WTC11 (cell line): ENCODE measurements around the gene TXNL4A. TPM values are rescaled to one million over a fixed set of nuclear protein-coding genes. Genes with fewer than 3 reads are reported as not detected.
A peak's percentile ranks its signal among the peaks of the same experiment; 100 is the strongest.

Source experiments
- ATAC-seq: fragments of 200-7000 bp; cut with Tn5 transposase; 2 replicates; pipeline ENCODE4 v1.10.0; 2021; ENCODE audit warnings: mild to moderate bottlenecking, moderate library complexity
- CTCF ChIA-PET: fragments of 300-600 bp; sonication (Branson Sonifier 250); formaldehyde crosslinking; loops from one replicate; lab custom pipeline; 2021; ENCODE audit warnings: antibody characterized with exemption; lab: Charles Lee
- POLR2A ChIA-PET: fragments of 350-600 bp; sonication (Branson Sonifier 250); formaldehyde crosslinking; loops from one replicate; lab custom pipeline; 2021; ENCODE audit warnings: antibody characterized with exemption; lab: Charles Lee
- DNase-seq: peaks from one replicate; pipeline ENCODE4 v3.0.0; 2021; ENCODE audit warnings: low spot score
- H3K27ac Mint-ChIP-seq: 2 replicates; pipeline ENCODE4 v1.8.0; 2021; ENCODE audit warnings: mixed read lengths
- H3K27me3 Mint-ChIP-seq: 2 replicates; pipeline ENCODE4 v1.8.0; 2021; ENCODE audit warnings: low read depth, mild to moderate bottlenecking, moderate library complexity, mixed read lengths
- H3K36me3 Mint-ChIP-seq: 2 replicates; pipeline ENCODE4 v1.8.0; 2021; ENCODE audit warnings: mixed read lengths
- H3K4me1 Mint-ChIP-seq: 2 replicates; pipeline ENCODE4 v1.8.0; 2022; ENCODE audit warnings: mixed read lengths
- H3K4me3 Mint-ChIP-seq: 2 replicates; pipeline ENCODE4 v1.8.0; 2021; ENCODE audit warnings: mild to moderate bottlenecking, moderate library complexity, mixed read lengths
- H3K9me3 Mint-ChIP-seq: 2 replicates; pipeline ENCODE4 v1.8.0; 2021; ENCODE audit warnings: mixed read lengths
- ESRRA ChIP-seq: sonication (generic); formaldehyde crosslinking; IDR thresholded peaks from 2 replicates; pipeline ENCODE4 v1.8.1; 2022; ENCODE audit warnings: mild to moderate bottlenecking, missing genetic modification reagents, borderline replicate concordance
- FOXP1 ChIP-seq: sonication (generic); formaldehyde crosslinking; IDR thresholded peaks from 2 replicates; pipeline ENCODE4 v1.8.0; 2022; ENCODE audit warnings: missing genetic modification reagents, mild to moderate bottlenecking, moderate library complexity, borderline replicate concordance
- HMGA2 ChIP-seq: fragments of 250-450 bp; sonication (Bioruptor Pico); IDR thresholded peaks from 2 replicates; pipeline ENCODE4 v1.4.0; 2021; ENCODE audit warnings: mild to moderate bottlenecking, moderate library complexity
- JAZF1 ChIP-seq: fragments of 250-450 bp; sonication (Bioruptor Pico); IDR thresholded peaks from 2 replicates; pipeline ENCODE4 v1.9.0; 2021; ENCODE audit warnings: moderate library complexity, mild to moderate bottlenecking, inconsistent platforms
- KAT7 ChIP-seq: sonication (generic); formaldehyde crosslinking; IDR thresholded peaks from 2 replicates; pipeline ENCODE4 v1.8.1; 2023; ENCODE audit warnings: missing genetic modification reagents, mild to moderate bottlenecking, borderline replicate concordance
- MYBL2 ChIP-seq: sonication (generic); formaldehyde crosslinking; IDR thresholded peaks from 2 replicates; pipeline ENCODE4 v1.8.1; 2023; ENCODE audit warnings: mild to moderate bottlenecking, moderate library complexity, missing genetic modification reagents
- ZNF138 ChIP-seq: sonication (generic); formaldehyde crosslinking; conservative IDR thresholded peaks from 2 replicates; pipeline ENCODE4 v1.8.1; 2022; ENCODE audit warnings: mild to moderate bottlenecking, moderate library complexity, missing genetic modification reagents
- ZNF317 ChIP-seq: sonication (generic); formaldehyde crosslinking; IDR thresholded peaks from 2 replicates; pipeline ENCODE4 v1.8.1; 2023; ENCODE audit warnings: low read depth, mild to moderate bottlenecking, moderate library complexity, missing genetic modification reagents, borderline replicate concordance
- ZNF396 ChIP-seq: fragments of 250-450 bp; sonication (Bioruptor Pico); IDR thresholded peaks from 2 replicates; pipeline ENCODE4 v1.8.0; 2021; ENCODE audit warnings: mild to moderate bottlenecking, moderate library complexity, borderline replicate concordance
- total RNA-seq: library from RNA; stranded (reverse); gene quantifications from 3 replicates; pipeline ENCODE4 v1.2.3, GENCODE V29; 2021
- TF ChIP-seq, protein P1 (sequence below): sonication (generic); formaldehyde crosslinking; IDR thresholded peaks from 2 replicates; pipeline ENCODE4 v1.8.1; 2022; ENCODE audit warnings: mild to moderate bottlenecking, moderate library complexity, missing genetic modification reagents
- TF ChIP-seq, protein P2 (sequence below): sonication (generic); formaldehyde crosslinking; IDR thresholded peaks from 2 replicates; pipeline ENCODE4 v1.8.0; 2022; ENCODE audit warnings: mild to moderate bottlenecking, missing genetic modification reagents
- TF ChIP-seq, protein P3 (sequence below): sonication (generic); formaldehyde crosslinking; IDR thresholded peaks from 2 replicates; pipeline ENCODE4 v1.8.0; 2022; ENCODE audit warnings: mild to moderate bottlenecking, missing genetic modification reagents
- TF ChIP-seq, protein P4 (sequence below): sonication (generic); formaldehyde crosslinking; IDR thresholded peaks from 2 replicates; pipeline ENCODE4 v1.8.1; 2023; ENCODE audit warnings: mild to moderate bottlenecking, missing genetic modification reagents
- TF ChIP-seq, protein P5 (sequence below): sonication (generic); formaldehyde crosslinking; IDR thresholded peaks from 2 replicates; pipeline ENCODE4 v1.8.0; 2023; ENCODE audit warnings: mild to moderate bottlenecking, missing genetic modification reagents
- TF ChIP-seq, protein P6 (sequence below): fragments of 250-450 bp; sonication (Bioruptor Pico); IDR thresholded peaks from 2 replicates; pipeline ENCODE4 v2.1.2; 2022; ENCODE audit warnings: mild to moderate bottlenecking, moderate library complexity
- TF ChIP-seq, protein P7 (sequence below): fragments of 250-450 bp; sonication (Bioruptor Pico); IDR thresholded peaks from 2 replicates; pipeline ENCODE4 v1.9.0; 2021; ENCODE audit warnings: moderate library complexity, mild to moderate bottlenecking, inconsistent platforms, borderline replicate concordance

Gene TXNL4A
- total RNA-seq, 1 experiment from 2014 or later = 157 TPM

DNA sequence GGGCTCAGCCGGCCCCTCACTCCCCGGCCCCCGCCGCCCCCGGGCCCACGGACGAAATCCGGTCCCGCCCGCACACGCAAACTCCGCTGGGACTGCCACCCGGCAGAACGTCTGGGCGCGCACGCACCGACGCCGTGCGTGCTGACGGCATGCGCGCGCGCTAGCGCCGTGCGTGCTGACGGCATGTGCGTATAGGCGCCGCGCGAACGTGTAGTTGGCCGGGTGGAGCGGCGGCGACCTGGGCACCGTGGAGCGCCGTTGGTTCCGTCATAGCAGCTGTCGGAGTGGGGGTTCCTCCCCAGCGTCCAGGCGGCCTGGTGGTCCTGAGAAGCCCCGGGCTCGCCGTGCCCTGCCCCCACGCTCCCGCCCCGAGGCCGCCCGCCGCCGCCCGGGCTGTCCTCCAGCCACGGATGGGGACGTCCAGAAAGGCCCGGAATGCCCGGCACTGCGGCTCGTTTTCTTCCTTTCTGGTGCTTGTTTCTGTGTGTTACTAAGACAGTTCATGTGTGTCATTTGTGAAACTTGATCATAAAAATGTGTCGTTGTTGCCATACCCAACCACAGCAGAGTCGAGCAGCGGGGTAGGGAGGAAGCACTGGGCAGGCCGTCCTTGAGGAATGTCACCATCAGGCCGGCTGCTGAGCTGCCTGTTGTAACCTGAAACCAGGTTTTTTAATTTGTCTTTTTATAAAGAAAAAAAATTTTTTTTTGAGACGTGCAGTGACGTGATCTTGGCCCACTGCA lies at the start of gene TXNL4A (continued):
- TF ChIP-seq FOXP1 (peak; percentile 37; the same call in 1 of the 2 replicates), ESRRA (CRISPR knock-in tag) (peak; percentile 0; the same call in 1 of the 2 replicates), MYBL2 (CRISPR knock-in tag) (peak; percentile 74), ZNF396 (CRISPR knock-in tag) (no peak), KAT7 (CRISPR knock-in tag) (0 out of 2 replicates have a peak, but pooled peaks have one; percentile 7), HMGA2 (no peak), ZNF138 (CRISPR knock-in tag) (no peak), JAZF1 (CRISPR knock-in tag) (no peak)
- TF ChIP-seq, protein P1, sequence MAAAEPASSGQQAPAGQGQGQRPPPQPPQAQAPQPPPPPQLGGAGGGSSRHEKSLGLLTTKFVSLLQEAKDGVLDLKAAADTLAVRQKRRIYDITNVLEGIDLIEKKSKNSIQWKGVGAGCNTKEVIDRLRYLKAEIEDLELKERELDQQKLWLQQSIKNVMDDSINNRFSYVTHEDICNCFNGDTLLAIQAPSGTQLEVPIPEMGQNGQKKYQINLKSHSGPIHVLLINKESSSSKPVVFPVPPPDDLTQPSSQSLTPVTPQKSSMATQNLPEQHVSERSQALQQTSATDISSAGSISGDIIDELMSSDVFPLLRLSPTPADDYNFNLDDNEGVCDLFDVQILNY = peak; percentile 74; the same call in 1 of the 2 replicates
- TF ChIP-seq, protein P2, sequence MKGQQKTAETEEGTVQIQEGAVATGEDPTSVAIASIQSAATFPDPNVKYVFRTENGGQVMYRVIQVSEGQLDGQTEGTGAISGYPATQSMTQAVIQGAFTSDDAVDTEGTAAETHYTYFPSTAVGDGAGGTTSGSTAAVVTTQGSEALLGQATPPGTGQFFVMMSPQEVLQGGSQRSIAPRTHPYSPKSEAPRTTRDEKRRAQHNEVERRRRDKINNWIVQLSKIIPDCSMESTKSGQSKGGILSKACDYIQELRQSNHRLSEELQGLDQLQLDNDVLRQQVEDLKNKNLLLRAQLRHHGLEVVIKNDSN (CRISPR knock-in tag) = peak; percentile 47; the same call in 1 of the 2 replicates
- TF ChIP-seq, protein P3, sequence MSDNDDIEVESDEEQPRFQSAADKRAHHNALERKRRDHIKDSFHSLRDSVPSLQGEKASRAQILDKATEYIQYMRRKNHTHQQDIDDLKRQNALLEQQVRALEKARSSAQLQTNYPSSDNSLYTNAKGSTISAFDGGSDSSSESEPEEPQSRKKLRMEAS (CRISPR knock-in tag) = peak; percentile 90

DNA sequence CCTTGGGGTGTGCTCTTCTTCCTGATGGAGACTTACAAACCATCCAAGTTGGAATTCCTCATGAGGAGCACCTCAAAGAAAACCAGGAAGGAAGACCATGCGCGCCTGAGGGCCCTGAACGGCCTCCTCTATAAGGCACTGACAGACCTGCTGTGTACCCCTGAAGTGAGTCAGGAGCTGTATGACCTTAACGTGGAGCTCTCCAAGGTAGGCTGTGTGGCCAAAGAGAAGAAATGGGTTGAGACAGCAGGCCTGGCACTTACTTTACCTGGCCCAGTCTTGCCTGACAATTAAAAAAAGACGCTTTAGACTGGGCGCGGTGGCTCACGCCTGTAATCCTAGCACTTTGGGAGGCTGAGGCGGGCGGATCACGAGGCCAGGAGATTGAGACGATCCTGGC lies 48.9 kb upstream of the TXNL4A start:
- no peaks in the 10 kb centered on the region for H3K9me3 Mint-ChIP-seq
- no peak overlapping the region for H3K27ac Mint-ChIP-seq
- DNase-seq (no peak), ATAC-seq (no peak)
- H3K36me3 Mint-ChIP-seq = peaks cover 29% of the 10 kb centered on the region
- ChIA-PET CTCF (no interaction called here), POLR2A (no interaction called here)
- peaks cover 6% of the 10 kb centered on the region for H3K27me3 Mint-ChIP-seq
- H3K4me3 Mint-ChIP-seq = no peak overlapping the region
- H3K4me1 Mint-ChIP-seq = peaks cover 29% of the 10 kb centered on the region
- TF ChIP-seq, protein P4, sequence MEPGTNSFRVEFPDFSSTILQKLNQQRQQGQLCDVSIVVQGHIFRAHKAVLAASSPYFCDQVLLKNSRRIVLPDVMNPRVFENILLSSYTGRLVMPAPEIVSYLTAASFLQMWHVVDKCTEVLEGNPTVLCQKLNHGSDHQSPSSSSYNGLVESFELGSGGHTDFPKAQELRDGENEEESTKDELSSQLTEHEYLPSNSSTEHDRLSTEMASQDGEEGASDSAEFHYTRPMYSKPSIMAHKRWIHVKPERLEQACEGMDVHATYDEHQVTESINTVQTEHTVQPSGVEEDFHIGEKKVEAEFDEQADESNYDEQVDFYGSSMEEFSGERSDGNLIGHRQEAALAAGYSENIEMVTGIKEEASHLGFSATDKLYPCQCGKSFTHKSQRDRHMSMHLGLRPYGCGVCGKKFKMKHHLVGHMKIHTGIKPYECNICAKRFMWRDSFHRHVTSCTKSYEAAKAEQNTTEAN (CRISPR knock-in tag) = no peak
- TF ChIP-seq, protein P5, sequence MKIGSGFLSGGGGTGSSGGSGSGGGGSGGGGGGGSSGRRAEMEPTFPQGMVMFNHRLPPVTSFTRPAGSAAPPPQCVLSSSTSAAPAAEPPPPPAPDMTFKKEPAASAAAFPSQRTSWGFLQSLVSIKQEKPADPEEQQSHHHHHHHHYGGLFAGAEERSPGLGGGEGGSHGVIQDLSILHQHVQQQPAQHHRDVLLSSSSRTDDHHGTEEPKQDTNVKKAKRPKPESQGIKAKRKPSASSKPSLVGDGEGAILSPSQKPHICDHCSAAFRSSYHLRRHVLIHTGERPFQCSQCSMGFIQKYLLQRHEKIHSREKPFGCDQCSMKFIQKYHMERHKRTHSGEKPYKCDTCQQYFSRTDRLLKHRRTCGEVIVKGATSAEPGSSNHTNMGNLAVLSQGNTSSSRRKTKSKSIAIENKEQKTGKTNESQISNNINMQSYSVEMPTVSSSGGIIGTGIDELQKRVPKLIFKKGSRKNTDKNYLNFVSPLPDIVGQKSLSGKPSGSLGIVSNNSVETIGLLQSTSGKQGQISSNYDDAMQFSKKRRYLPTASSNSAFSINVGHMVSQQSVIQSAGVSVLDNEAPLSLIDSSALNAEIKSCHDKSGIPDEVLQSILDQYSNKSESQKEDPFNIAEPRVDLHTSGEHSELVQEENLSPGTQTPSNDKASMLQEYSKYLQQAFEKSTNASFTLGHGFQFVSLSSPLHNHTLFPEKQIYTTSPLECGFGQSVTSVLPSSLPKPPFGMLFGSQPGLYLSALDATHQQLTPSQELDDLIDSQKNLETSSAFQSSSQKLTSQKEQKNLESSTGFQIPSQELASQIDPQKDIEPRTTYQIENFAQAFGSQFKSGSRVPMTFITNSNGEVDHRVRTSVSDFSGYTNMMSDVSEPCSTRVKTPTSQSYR (CRISPR knock-in tag) = no peak
- TF ChIP-seq, protein P6, sequence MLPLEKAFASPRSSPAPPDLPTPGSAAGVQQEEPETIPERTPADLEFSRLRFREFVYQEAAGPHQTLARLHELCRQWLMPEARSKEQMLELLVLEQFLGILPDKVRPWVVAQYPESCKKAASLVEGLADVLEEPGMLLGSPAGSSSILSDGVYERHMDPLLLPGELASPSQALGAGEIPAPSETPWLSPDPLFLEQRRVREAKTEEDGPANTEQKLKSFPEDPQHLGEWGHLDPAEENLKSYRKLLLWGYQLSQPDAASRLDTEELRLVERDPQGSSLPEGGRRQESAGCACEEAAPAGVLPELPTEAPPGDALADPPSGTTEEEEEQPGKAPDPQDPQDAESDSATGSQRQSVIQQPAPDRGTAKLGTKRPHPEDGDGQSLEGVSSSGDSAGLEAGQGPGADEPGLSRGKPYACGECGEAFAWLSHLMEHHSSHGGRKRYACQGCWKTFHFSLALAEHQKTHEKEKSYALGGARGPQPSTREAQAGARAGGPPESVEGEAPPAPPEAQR = no peak
- TF ChIP-seq, protein P7, sequence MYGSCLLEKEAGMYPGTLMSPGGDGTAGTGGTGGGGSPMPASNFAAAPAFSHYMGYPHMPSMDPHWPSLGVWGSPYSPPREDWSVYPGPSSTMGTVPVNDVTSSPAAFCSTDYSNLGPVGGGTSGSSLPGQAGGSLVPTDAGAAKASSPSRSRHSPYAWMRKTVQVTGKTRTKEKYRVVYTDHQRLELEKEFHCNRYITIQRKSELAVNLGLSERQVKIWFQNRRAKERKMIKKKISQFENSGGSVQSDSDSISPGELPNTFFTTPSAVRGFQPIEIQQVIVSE (CRISPR knock-in tag) = no peak
- no peak for TF ChIP-seq ZNF317 (CRISPR knock-in tag)
